ENCODE results near the gene ZC3H12D.

- TF ChIP-seq POLR2A (IDR thresholded peaks at IDR 0.05; ENCODE audit: low read depth) (no peak), CTCF (IDR thresholded peaks at IDR 0.05) (no peak)
Measured at GRCh38 chr6:149477544-149477943, 7.3 kb downstream of the ZC3H12D start.
